Panc1 (cell line): Measurements from ENCODE around the gene MAD1L1. TPM values are rescaled to one million over a fixed set of nuclear protein-coding genes. Genes with fewer than 3 reads are reported as not detected.

Experiments
- ATAC-seq: fragments of 200-7000 bp; cut with Tn5 transposase; 2 replicates; pipeline ENCODE4 v1.9.1; 2020; ENCODE audit warnings: mild to moderate bottlenecking, moderate library complexity
- BruUV-seq: library from RNA; stranded (reverse); fragments of 400-500 nt; replicated peaks from 2 replicates; lab custom pipeline; 2021; lab: Mats Ljungman, UMichigan
- CTCF ChIA-PET: fragments of 300-600 bp; sonication (Branson Sonifier 250); formaldehyde crosslinking; loops from one replicate; lab custom pipeline; 2022; ENCODE audit warnings: antibody characterized with exemption; lab: Charles Lee
- POLR2A ChIA-PET: fragments of 300-600 bp; sonication (Branson Sonifier 250); formaldehyde crosslinking; loops from one replicate; lab custom pipeline; 2022; ENCODE audit warnings: antibody characterized with exemption; lab: Charles Lee
- DNase-seq: peaks from one replicate; pipeline ENCODE4 v3.0.0-alpha.2; 2010; ENCODE audit warnings: low read depth, low spot score
- H3K27ac ChIP-seq: 2 replicates; pipeline ENCODE4 v1.5.1; 2011; ENCODE audit warnings: mild to moderate bottlenecking, low read length, inconsistent platforms
- H3K27me3 ChIP-seq: fragments of 200-500 bp; sonication (Bioruptor generic); 2 replicates; pipeline ENCODE4 v1.6.0; 2014; ENCODE audit warnings: low read length, inconsistent platforms; ENCODE audit not compliant: control insufficient read depth, insufficient read depth
- H3K36me3 ChIP-seq: fragments of 200-500 bp; sonication (Bioruptor generic); 2 replicates; pipeline ENCODE4 v1.5.1; 2014; ENCODE audit warnings: inconsistent platforms, mild to moderate bottlenecking, low read length, moderate library complexity; ENCODE audit not compliant: control insufficient read depth, insufficient read depth
- H3K4me1 ChIP-seq: 2 replicates; pipeline ENCODE4 v1.5.1; 2011; ENCODE audit warnings: inconsistent platforms, mild to moderate bottlenecking, low read length, moderate library complexity; ENCODE audit not compliant: control insufficient read depth, insufficient read depth
- H3K4me3 ChIP-seq, 2 experiments: 2 replicates each; pipeline ENCODE4 v1.5.1; 2011 to 2012; ENCODE audit warnings: low read depth in 2 of 2, low read length in 2 of 2, mild to moderate bottlenecking in 2 of 2, inconsistent platforms in 1 of 2, moderate library complexity in 1 of 2
- H3K9me3 ChIP-seq: fragments of 200-500 bp; sonication (Bioruptor generic); 2 replicates; pipeline ENCODE4 v1.5.1; 2014; ENCODE audit warnings: low read depth, mild to moderate bottlenecking, inconsistent platforms, low read length, moderate library complexity; ENCODE audit not compliant: control insufficient read depth, insufficient read depth
- CTCF ChIP-seq: fragments of 450-650 bp; IDR thresholded peaks from 2 replicates; pipeline ENCODE4 v1.5.1; 2017; ENCODE audit warnings: mild to moderate bottlenecking
- POLR2AphosphoS5 ChIP-seq: IDR thresholded peaks from 2 replicates; pipeline ENCODE4 v1.6.1; 2012; ENCODE audit warnings: mild to moderate bottlenecking, low read depth, low read length, moderate library complexity
- REST ChIP-seq, 2 experiments: IDR thresholded peaks; 2 replicates each; pipeline ENCODE4 v1.6.1; 2011 to 2012; ENCODE audit warnings: low read depth in 2 of 2, control low read depth in 1 of 2, low read length in 1 of 2, mild to moderate bottlenecking in 1 of 2, moderate library complexity in 1 of 2; ENCODE audit not compliant: insufficient read depth in 1 of 2
- SIN3A ChIP-seq: IDR thresholded peaks from 2 replicates; pipeline ENCODE4 v1.6.1; 2012; ENCODE audit warnings: low read depth, mild to moderate bottlenecking, low read length, moderate library complexity, borderline replicate concordance; ENCODE audit not compliant: insufficient read depth
- TCF7L2 ChIP-seq: IDR thresholded peaks from 2 replicates; pipeline ENCODE4 v1.6.1; 2011; ENCODE audit warnings: mild to moderate bottlenecking, low read depth, low read length, inconsistent platforms
- in situ Hi-C: cut with HindIII; loops from 2 replicates; pipeline ENCODE4 v1.10.0; 2016; ENCODE audit warnings: low sequenced_read_pairs, low pct_unique_long_range_greater_than_20kb
- intact Hi-C: fragments of 100-400 bp; cut with micrococcal nuclease; formaldehyde crosslinking; loops from one replicate; pipeline ENCODE4 v1.10.0; 2022; ENCODE audit not compliant: unreplicated experiment
- total RNA-seq: library from RNA; stranded (reverse); gene quantifications from one replicate; pipeline ENCODE4 v1.2.1, GENCODE V29; 2021; ENCODE audit not compliant: unreplicated experiment

The MAD1L1 gene
- total RNA-seq, 1 experiment from 2014 or later: 70.8 TPM

- no TSS peak for BruUV-seq
- Histone ChIP-seq H3K4me3 (no peak overlapping the region), H3K27ac (no peak overlapping the region), H3K27me3 (no peaks in the 10 kb centered on the region), H3K36me3 (no peaks in the 10 kb centered on the region), H3K9me3 (peaks cover 13% of the 10 kb centered on the region), H3K4me1 (no peaks in the 10 kb centered on the region)
- no peak for ATAC-seq
- intact Hi-C loops (no loop called here), in situ Hi-C loops (no loop called here)
- TF ChIP-seq POLR2AphosphoS5 (no peak), CTCF (no peak), TCF7L2 (no peak), REST (IDR thresholded peaks at IDR 0.05; ENCODE audit: insufficient read depth in 1 of 2, low read depth in 2 of 2, low read length in 1 of 2) (no peak), SIN3A (no peak)
- no peak for DNase-seq
- POLR2A ChIA-PET: no interaction called here
- CTCF ChIA-PET: no interaction called here
Measured at GRCh38 chr7:1873857-1874589, 358.7 kb downstream of the MAD1L1 start.

GRCh38 chr7:1873421-1873820 lies 359.3 kb downstream of the MAD1L1 start:
- TF ChIP-seq CTCF: no peak
- TF ChIP-seq TCF7L2: no peak
- no peak for TF ChIP-seq SIN3A
- TF ChIP-seq REST (IDR thresholded peaks at IDR 0.05; ENCODE audit: insufficient read depth in 1 of 2, low read depth in 2 of 2, low read length in 1 of 2): no peak
- no peak for TF ChIP-seq POLR2AphosphoS5
- Histone ChIP-seq H3K9me3 (peaks cover 9% of the 10 kb centered on the region), H3K36me3 (no peaks in the 10 kb centered on the region), H3K27ac (no peak overlapping the region), H3K4me1 (no peaks in the 10 kb centered on the region), H3K27me3 (no peaks in the 10 kb centered on the region), H3K4me3 (no peak overlapping the region)
- POLR2A ChIA-PET: no interaction called here
- DNase-seq: no peak
- in situ Hi-C loops (no loop called here), intact Hi-C loops (no loop called here)
- no peak for ATAC-seq
- BruUV-seq: no TSS peak
- CTCF ChIA-PET: no interaction called here
